ENCODE results near the gene CRB2.

DNA sequence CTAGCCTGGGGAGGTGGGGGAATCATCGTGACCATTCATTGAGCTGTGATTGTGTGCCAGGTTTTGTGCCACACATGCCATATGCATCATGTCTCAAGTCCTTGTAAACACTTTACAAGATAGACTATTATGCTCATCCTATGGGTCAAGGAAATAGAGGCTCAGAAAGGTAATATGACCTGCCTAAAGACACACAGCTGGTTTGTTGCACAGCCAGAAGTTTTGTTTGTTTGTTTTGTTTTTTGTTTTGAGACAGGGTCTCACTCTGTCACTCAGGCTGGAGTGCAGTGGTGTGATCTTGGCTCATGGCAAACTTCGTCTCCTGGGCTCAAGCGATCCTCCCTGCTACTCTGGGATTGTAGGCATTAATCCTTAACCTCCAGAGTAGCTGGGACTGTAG is 21.4 kb upstream of the CRB2 start:
- TF ChIP-seq, protein P1, sequence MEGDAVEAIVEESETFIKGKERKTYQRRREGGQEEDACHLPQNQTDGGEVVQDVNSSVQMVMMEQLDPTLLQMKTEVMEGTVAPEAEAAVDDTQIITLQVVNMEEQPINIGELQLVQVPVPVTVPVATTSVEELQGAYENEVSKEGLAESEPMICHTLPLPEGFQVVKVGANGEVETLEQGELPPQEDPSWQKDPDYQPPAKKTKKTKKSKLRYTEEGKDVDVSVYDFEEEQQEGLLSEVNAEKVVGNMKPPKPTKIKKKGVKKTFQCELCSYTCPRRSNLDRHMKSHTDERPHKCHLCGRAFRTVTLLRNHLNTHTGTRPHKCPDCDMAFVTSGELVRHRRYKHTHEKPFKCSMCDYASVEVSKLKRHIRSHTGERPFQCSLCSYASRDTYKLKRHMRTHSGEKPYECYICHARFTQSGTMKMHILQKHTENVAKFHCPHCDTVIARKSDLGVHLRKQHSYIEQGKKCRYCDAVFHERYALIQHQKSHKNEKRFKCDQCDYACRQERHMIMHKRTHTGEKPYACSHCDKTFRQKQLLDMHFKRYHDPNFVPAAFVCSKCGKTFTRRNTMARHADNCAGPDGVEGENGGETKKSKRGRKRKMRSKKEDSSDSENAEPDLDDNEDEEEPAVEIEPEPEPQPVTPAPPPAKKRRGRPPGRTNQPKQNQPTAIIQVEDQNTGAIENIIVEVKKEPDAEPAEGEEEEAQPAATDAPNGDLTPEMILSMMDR (IDR thresholded peaks at IDR 0.05; ENCODE audit: low read depth, low read length, poor library complexity, severe bottlenecking), result no peak
- no peak for TF ChIP-seq EZH2phosphoT487 (IDR thresholded peaks at IDR 0.05; ENCODE audit: borderline replicate concordance, low read length)
